ENCODE data around the gene FAM181A.

Gene FAM181A

DNA sequence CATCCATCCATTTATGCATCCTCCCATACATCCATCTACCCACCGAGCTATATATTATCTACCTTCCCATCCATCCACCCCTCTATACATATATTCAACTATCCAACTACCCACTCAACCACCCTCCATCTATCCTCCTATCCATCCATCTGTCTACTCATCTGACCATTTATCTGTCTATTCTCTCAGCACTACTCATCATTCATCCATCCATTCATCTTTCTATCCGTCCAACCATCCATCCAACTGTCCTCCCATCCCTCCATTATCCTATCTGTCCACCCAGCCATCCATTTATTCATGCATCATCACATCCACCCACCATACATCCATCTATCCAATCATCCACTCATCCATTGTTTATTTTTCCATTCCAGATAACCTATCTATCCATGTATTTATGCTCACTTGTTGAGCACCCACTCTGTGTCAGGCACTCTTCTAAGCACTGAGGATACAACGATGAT is 37.7 kb downstream of the FAM181A start:
- H3K27ac ChIP-seq, result peak overlapping the region; percentile 62
- TF ChIP-seq, protein P1, sequence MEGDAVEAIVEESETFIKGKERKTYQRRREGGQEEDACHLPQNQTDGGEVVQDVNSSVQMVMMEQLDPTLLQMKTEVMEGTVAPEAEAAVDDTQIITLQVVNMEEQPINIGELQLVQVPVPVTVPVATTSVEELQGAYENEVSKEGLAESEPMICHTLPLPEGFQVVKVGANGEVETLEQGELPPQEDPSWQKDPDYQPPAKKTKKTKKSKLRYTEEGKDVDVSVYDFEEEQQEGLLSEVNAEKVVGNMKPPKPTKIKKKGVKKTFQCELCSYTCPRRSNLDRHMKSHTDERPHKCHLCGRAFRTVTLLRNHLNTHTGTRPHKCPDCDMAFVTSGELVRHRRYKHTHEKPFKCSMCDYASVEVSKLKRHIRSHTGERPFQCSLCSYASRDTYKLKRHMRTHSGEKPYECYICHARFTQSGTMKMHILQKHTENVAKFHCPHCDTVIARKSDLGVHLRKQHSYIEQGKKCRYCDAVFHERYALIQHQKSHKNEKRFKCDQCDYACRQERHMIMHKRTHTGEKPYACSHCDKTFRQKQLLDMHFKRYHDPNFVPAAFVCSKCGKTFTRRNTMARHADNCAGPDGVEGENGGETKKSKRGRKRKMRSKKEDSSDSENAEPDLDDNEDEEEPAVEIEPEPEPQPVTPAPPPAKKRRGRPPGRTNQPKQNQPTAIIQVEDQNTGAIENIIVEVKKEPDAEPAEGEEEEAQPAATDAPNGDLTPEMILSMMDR (IDR thresholded peaks at IDR 0.05; ENCODE audit: low read depth, low read length, missing control alignments), result no peak
- no peak overlapping the region for H3K4me3 ChIP-seq (ENCODE audit: low read depth, low read length)
- in situ Hi-C loops (cut with HindIII; ENCODE audit: low pct_ligation_motif_present, low sequenced_read_pairs), result no loop called here
- no peaks in the 10 kb centered on the region for H3K27me3 ChIP-seq (replicated peaks)
- DNase-seq, result no peak
- H3K36me3 ChIP-seq (replicated peaks), result no peaks in the 10 kb centered on the region

DNA sequence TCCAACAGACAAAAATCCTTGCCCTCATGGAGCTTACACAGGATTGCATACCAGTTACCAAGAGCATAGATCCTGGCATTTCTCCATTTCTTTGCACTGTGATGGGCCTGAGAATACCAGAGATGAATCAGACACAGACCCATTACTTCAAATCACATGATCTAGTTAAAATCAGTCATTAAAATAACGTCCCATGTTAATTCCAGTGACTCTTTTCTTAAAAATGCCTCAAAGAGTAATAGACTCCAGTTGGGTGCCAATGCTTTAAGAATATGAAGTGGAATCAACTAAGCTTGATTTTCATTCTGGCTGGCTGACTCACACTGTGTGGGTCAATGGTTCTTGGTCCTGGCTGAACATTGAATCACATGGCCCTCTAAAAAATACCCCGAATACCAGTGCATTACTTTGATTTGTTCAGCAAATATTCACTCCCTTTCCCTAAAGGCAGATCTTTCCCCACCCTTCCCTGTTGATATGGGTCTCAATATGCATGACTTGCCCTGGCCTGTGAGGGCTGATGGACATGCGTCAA is 38.2 kb downstream of the FAM181A start:
- in situ Hi-C loops (cut with HindIII; ENCODE audit: low pct_ligation_motif_present, low sequenced_read_pairs), result no loop called here
- TF ChIP-seq, protein P1 (IDR thresholded peaks at IDR 0.05; ENCODE audit: low read depth, low read length, missing control alignments), result no peak
- peak; percentile 84 for DNase-seq
- Histone ChIP-seq H3K27ac (peak overlapping the region; percentile 62), H3K36me3 (replicated peaks) (no peaks in the 10 kb centered on the region), H3K4me3 (ENCODE audit: low read depth, low read length) (no peak overlapping the region), H3K27me3 (replicated peaks) (no peaks in the 10 kb centered on the region)

DNA sequence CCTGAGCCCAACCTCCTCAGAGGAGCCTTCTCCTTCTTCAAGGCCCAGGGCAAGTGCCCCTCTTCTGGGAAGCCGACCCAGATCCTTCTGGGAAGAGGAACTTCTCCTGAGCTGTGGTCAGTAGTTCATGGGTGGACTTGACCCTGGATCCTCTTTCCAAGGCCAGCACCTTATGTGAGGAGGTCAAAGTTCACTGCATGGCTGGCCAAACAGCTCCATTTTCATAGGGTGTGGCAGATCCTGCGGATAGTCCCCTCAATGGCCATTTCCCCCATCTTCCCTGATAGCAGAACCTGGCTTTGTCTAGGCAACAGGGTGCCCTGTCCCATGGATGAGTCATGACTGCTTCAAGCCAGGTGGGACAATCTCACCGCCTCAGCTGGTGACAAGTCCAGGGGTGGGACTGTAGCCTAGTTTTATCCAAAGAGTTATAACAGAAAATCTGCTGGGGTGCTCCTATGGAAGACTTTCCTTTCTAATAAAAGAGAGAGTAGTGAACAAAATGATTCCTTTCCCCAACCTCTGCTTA is 38.9 kb downstream of the FAM181A start:
- no peak for DNase-seq
- Histone ChIP-seq H3K27me3 (replicated peaks) (peaks cover 4% of the 10 kb centered on the region), H3K4me3 (ENCODE audit: low read depth, low read length) (no peak overlapping the region), H3K36me3 (replicated peaks) (no peaks in the 10 kb centered on the region), H3K27ac (peak overlapping the region; percentile 62)
- in situ Hi-C loops (cut with HindIII; ENCODE audit: low pct_ligation_motif_present, low sequenced_read_pairs), result no loop called here
- TF ChIP-seq, protein P1 (IDR thresholded peaks at IDR 0.05; ENCODE audit: low read depth, low read length, missing control alignments), result no peak

DNA sequence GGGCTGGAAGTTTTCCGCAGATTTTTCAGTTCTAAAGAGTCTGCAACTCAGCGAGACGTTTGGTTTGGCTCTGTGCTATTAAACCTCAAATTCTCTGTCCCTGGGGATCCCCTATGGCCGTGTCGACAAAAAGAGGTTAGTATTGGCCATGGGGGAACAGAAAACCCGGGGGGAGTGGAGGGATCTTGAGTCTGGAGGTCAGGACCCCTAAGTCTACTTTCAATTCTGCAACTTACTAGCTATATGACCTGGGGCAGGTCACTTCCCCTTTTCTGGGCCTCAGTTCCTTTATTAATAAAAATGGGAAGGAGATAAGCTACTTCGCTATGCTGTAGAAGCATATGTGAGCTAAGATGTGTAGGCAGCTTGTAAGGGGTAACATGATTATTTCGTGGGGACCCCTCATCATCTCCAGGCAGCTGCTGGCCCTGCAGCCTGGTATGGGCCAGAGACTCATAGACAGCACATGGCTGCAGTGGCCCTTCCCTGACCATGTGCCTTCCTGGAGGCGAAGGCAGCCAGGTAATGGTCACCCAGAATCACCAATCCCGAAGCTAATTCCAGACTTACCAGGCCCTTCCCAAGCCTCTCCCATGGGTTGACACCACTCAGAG is 40.6 kb downstream of the FAM181A start:
- DNase-seq, result no peak
- Histone ChIP-seq H3K27ac (no peak overlapping the region), H3K4me3 (ENCODE audit: low read depth, low read length) (no peak overlapping the region), H3K27me3 (replicated peaks) (peaks cover 5% of the 10 kb centered on the region), H3K36me3 (replicated peaks) (no peaks in the 10 kb centered on the region)
- TF ChIP-seq, protein P1 (IDR thresholded peaks at IDR 0.05; ENCODE audit: low read depth, low read length, missing control alignments), result no peak
- in situ Hi-C loops (cut with HindIII; ENCODE audit: low pct_ligation_motif_present, low sequenced_read_pairs), result no loop called here

DNA sequence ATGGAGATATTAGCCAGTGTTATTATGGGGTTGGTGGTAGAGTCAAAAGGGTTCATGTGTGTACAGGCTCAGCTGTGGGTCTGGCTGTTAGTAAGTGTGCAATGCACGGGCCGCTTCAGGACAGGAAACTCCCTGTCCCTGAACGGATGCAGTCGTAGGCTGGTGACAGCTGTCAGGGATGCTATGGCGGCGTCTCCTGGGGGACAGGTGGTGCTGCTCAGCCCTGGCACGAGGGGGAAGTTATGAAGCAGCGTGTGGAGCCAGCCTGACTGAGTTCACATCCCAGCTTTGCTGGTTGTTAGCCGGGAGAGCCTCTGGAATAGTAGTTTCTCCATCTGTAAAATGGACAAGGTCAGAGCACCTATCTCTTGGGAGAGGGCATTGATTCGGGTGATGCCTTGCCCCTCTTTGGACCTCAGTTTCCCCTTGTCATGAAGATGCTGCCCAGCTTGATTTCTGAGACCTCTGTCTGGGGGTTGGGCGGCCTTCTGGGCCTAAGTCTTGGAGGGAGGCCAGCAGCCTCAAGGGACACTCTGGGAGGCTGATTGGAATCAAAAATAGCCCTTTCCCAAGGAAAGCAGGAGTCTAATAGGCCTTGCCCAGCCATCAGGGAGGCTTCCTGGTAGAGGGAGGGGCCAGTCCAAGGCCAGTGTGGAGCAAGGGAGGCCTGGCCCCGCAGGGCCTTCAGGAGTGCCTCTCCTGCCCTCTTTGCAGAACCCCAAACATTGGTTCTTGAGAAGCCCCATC is 42.1 kb downstream of the FAM181A start:
- H3K36me3 ChIP-seq (replicated peaks), result no peaks in the 10 kb centered on the region
- in situ Hi-C loops (cut with HindIII; ENCODE audit: low pct_ligation_motif_present, low sequenced_read_pairs), result no loop called here
- DNase-seq, result no peak
- TF ChIP-seq, protein P1 (IDR thresholded peaks at IDR 0.05; ENCODE audit: low read depth, low read length, missing control alignments), result no peak
- H3K4me3 ChIP-seq (ENCODE audit: low read depth, low read length), result no peak overlapping the region
- H3K27me3 ChIP-seq (replicated peaks), result peaks cover 5% of the 10 kb centered on the region
- H3K27ac ChIP-seq, result no peak overlapping the region

Data from brain microvascular endothelial cell (primary cell).